ENCODE measurements around the gene RND1. TPM values are rescaled to one million over a fixed set of nuclear protein-coding genes. Genes with fewer than 3 reads are reported as not detected.
"Not testable (repeated sequence)": the region's sequence is repeated elsewhere in the genome, so short reads cannot be mapped to it uniquely, and the experiment has no call there.

RND1 gene
- total RNA-seq, 2 donors from 2014 or later: 1.8 to 2.6 TPM

DNA sequence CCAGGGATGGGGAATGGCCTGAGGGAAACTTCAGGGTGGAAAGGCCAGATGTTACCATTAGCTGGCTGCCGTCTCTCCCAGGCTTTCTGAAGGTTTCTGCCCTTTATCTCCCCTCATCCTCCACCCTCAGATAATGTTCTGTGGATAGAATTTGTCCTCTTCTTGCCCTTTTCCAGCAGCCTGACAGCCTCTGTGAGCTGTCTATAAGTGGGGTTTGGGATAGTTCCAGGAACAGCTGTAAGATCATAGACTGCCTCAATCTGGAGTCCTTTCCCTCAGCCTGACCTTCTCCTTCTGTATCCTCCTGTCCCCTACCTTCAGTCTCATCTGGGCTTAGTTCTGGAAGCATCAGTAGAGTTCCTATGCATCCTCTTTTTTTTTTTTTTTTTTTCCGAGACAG, 2.8 kb upstream of the RND1 start:
- no peaks in the 10 kb centered on the region for H3K36me3 ChIP-seq
- TF ChIP-seq, protein P1, sequence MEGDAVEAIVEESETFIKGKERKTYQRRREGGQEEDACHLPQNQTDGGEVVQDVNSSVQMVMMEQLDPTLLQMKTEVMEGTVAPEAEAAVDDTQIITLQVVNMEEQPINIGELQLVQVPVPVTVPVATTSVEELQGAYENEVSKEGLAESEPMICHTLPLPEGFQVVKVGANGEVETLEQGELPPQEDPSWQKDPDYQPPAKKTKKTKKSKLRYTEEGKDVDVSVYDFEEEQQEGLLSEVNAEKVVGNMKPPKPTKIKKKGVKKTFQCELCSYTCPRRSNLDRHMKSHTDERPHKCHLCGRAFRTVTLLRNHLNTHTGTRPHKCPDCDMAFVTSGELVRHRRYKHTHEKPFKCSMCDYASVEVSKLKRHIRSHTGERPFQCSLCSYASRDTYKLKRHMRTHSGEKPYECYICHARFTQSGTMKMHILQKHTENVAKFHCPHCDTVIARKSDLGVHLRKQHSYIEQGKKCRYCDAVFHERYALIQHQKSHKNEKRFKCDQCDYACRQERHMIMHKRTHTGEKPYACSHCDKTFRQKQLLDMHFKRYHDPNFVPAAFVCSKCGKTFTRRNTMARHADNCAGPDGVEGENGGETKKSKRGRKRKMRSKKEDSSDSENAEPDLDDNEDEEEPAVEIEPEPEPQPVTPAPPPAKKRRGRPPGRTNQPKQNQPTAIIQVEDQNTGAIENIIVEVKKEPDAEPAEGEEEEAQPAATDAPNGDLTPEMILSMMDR (IDR thresholded peaks at IDR 0.05): no peak
- H3K4me1 ChIP-seq (ENCODE audit: control insufficient read depth in 1 of 2, low read depth in 2 of 2): peaks cover 5 to 9% of the 10 kb centered on the region in 2 donors
- H3K9me3 ChIP-seq: no peaks in the 10 kb centered on the region
- no peak overlapping the region for H3K4me3 ChIP-seq
- H3K27me3 ChIP-seq (replicated peaks; ENCODE audit: insufficient read depth): no peaks in the 10 kb centered on the region
- ATAC-seq (ENCODE audit: insufficient number of reproducible peaks, low FRiP score, low read depth) (no peak), DNase-seq (ENCODE audit: low spot score) (no peak)
- H3K27ac ChIP-seq: no peak overlapping the region

DNA sequence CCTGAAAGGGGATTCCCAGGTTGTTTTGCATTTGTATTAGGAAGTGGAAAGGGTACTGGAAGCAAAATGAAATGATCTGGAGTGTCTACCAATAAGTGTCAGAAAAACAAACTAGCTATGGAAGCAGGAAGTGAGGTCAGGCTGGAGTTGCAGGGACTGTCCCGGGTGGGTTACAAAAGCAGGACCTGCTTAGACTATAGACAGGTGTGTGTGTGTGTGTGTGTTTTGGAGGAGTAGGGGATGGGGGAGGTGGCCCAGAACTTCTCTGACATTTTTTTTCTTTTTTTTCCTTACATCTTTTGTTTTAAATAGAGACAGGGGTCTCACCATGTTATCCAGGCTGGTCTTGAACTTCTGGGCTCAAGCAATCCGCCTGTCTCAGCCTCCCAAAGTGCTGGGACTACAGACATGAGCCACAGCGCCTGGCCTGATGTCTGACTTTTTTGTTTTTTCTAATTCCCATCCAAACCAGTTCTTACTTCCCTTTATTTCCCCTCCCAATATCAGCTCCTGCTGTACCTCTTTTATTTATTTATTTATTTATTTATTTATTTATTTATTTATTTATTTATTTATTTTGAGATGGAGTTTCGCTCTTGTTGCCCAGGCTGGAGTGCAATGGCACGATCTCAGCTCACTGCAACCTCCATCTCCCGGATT, 512 bp upstream of the RND1 start:
- DNase-seq (ENCODE audit: low spot score): no peak
- no peak for ATAC-seq (ENCODE audit: insufficient number of reproducible peaks, low FRiP score, low read depth)
- Histone ChIP-seq H3K27ac (peak overlapping the region in 1 of 2 donors; percentile 24), H3K36me3 (no peaks in the 10 kb centered on the region), H3K27me3 (replicated peaks; ENCODE audit: insufficient read depth) (no peaks in the 10 kb centered on the region), H3K9me3 (no peaks in the 10 kb centered on the region), H3K4me1 (ENCODE audit: control insufficient read depth in 1 of 2, low read depth in 2 of 2) (peaks cover 5 to 9% of the 10 kb centered on the region in 2 donors), H3K4me3 (peak overlapping the region; percentile 77)
- TF ChIP-seq, protein P1 (IDR thresholded peaks at IDR 0.05): no peak

DNA sequence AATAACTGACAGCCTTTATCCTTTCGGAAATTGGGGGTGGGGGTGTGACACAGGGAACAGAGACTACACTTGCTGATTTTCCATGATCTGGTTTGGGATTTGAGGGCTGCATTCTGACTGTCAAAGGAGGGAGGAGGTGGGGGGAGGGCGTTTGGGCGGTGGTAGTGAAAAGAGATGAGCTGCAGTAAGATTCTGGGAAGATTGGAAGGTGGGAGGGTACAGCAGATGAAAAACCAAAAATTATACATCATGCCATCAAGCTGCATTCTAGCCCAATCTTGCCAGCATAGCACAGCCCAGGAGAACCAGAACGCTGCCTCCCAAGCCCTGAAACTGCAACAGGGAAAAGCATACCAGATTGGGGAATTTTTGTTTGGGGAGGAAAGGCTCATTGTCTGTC, 2.4 kb downstream of the RND1 start:
- TF ChIP-seq, protein P1 (IDR thresholded peaks at IDR 0.05): no peak
- H3K36me3 ChIP-seq: no peaks in the 10 kb centered on the region
- no peak for DNase-seq (ENCODE audit: low spot score)
- no peak for ATAC-seq (ENCODE audit: insufficient number of reproducible peaks, low FRiP score, low read depth)
- no peak overlapping the region for H3K4me3 ChIP-seq
- no peak overlapping the region for H3K27ac ChIP-seq
- no peaks in the 10 kb centered on the region for H3K27me3 ChIP-seq (replicated peaks; ENCODE audit: insufficient read depth)
- no peaks in the 10 kb centered on the region for H3K9me3 ChIP-seq
- H3K4me1 ChIP-seq (ENCODE audit: control insufficient read depth in 1 of 2, low read depth in 2 of 2): peaks cover 5 to 9% of the 10 kb centered on the region in 2 donors

DNA sequence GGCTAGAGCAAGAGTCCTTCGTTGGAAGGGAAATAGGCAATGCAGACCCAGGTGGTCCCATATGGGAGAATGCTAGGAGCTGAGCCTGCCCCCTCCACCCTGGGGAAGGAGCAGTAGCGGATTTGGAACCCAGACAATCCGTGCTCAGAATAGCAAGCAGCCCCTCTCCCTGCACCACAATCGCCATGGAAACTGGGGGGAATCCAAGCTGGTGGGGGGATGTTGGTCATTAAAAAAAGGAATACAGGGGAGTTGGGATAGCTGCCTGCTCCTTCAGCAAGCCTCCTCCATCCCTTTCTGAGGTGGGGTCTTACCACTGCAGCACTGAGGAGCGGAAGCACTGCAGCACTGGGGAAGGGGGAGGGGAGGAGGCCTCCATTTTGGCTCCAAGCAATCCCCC, 2.9 kb downstream of the RND1 start:
- ATAC-seq (ENCODE audit: insufficient number of reproducible peaks, low FRiP score, low read depth): no peak
- DNase-seq (ENCODE audit: low spot score): no peak
- Histone ChIP-seq H3K27me3 (replicated peaks; ENCODE audit: insufficient read depth) (no peaks in the 10 kb centered on the region), H3K4me1 (ENCODE audit: control insufficient read depth in 1 of 2, low read depth in 2 of 2) (peaks cover 5 to 9% of the 10 kb centered on the region in 2 donors), H3K9me3 (no peaks in the 10 kb centered on the region), H3K4me3 (no peak overlapping the region), H3K36me3 (no peaks in the 10 kb centered on the region), H3K27ac (no peak overlapping the region)
- TF ChIP-seq, protein P1 (IDR thresholded peaks at IDR 0.05): no peak

DNA sequence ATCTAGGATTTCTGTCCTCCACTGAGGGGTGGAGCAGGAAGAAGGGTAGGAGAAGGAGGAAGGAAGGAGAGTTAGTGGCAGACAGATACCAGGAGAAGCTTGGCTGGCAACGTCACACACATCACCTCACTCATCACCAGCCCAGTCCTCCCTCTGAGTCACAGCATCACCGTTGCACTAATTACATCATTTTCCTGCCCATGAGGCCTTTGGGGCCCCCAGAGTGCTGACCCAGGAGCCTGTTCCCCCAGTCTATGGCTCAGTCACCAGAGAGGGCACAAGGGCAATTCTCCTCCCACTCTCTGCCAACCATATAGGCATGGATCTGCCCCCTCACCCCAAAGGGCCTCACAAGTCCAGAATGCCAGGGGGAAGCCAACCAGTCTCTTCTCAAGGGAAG, 4.6 kb downstream of the RND1 start:
- no peaks in the 10 kb centered on the region for H3K9me3 ChIP-seq
- no peaks in the 10 kb centered on the region for H3K36me3 ChIP-seq
- TF ChIP-seq, protein P1 (IDR thresholded peaks at IDR 0.05): no peak
- H3K4me1 ChIP-seq (ENCODE audit: control insufficient read depth in 1 of 2, low read depth in 2 of 2): peaks cover 5 to 7% of the 10 kb centered on the region in 2 donors
- H3K27me3 ChIP-seq (replicated peaks; ENCODE audit: insufficient read depth): no peaks in the 10 kb centered on the region
- no peak overlapping the region for H3K4me3 ChIP-seq
- DNase-seq (ENCODE audit: low spot score): no peak
- no peak for ATAC-seq (ENCODE audit: insufficient number of reproducible peaks, low FRiP score, low read depth)
- no peak overlapping the region for H3K27ac ChIP-seq

DNA sequence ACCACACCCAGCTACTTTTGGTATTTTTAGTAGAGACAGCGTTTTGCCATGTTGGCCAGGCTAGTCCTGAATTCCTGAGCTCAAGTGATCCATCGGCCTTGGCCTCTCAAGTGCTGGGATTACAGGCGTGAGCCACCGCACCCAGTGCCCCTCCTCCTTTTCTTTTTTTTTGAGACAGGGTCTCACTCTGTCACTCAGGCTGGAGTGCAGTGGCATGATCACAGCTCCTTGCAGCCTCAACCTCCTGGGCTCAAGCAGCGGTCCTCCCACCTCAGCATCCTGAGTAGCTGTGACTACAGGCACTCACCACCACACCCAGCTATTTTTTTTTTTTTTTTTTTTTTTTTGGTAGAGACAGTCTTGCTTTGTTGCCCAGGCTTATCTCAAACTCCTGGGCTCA, 5.4 kb downstream of the RND1 start:
- not testable (repeated sequence) for H3K4me1 ChIP-seq (ENCODE audit: control insufficient read depth in 1 of 2, low read depth in 2 of 2); H3K9me3 ChIP-seq; ATAC-seq (ENCODE audit: insufficient number of reproducible peaks, low FRiP score, low read depth)

More for the DNA sequence above, 5.4 kb downstream of the RND1 start:
- not testable (repeated sequence) for DNase-seq (ENCODE audit: low spot score); H3K27me3 ChIP-seq (replicated peaks; ENCODE audit: insufficient read depth); H3K4me3 ChIP-seq; H3K27ac ChIP-seq; H3K36me3 ChIP-seq

All from thoracic aorta (tissue), 2 donors.